ENCODE results near the gene MRPL24.

Gene MRPL24

DNA sequence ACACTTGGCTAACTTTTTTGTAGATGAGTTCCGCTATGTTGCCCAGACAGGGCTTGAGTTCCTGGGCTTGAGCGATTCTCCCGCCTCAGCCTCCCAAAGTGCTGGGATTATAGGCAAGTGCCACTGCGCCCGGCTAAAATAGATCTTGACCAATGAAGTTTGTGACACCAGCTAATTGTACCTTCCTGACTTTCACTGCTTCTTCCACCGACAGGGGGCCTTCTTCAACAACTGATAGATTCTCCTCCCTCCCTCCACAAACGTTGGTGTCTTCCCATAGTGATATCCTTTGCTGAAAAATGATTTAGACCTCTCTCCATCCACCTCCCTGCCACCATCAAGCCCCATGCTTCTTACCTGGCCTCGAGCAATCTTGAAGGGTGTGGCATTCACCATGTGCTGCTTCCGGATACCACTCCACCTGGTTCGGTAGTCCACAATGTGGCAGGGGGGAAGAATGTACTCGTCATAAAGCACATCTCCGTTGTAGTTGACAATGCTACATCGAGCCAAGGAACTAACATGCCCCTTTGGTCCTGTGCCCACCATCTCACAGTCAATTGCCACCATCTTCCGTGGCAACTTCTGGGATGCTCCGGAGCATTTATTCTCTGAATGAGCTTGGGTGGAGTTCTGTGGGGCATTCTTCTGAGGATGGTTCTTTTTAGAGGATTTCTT, 14.2 kb downstream of the MRPL24 start (continued):
- TF ChIP-seq ZBTB21 (tag by site-specific recombination; IDR thresholded peaks at IDR 0.05) (no peak), OSR2 (tag by site-specific recombination; IDR thresholded peaks at IDR 0.05) (no peak), ZSCAN16 (tag by site-specific recombination; IDR thresholded peaks at IDR 0.05) (no peak), ZNF776 (tag by site-specific recombination; IDR thresholded peaks at IDR 0.05; ENCODE audit: borderline replicate concordance) (no peak), SP7 (tag by site-specific recombination; IDR thresholded peaks at IDR 0.05) (peak; percentile 64), ZNF701 (tag by site-specific recombination; IDR thresholded peaks at IDR 0.05) (no peak), ZNF239 (tag by site-specific recombination; IDR thresholded peaks at IDR 0.05) (no peak), ZNF132 (tag by site-specific recombination; IDR thresholded peaks at IDR 0.05; ENCODE audit: borderline replicate concordance) (no peak), YY1 (tag by site-specific recombination; IDR thresholded peaks at IDR 0.05) (no peak), ZBTB48 (tag by site-specific recombination; IDR thresholded peaks at IDR 0.05) (no peak), TCF7L2 (IDR thresholded peaks at IDR 0.05; ENCODE audit: borderline replicate concordance, low read depth, low read length) (no peak), ZBTB1 (tag by site-specific recombination; IDR thresholded peaks at IDR 0.05) (no peak), ZNF626 (tag by site-specific recombination; IDR thresholded peaks at IDR 0.05) (no peak), KLF8 (tag by site-specific recombination; IDR thresholded peaks at IDR 0.05) (peak; percentile 74), ZNF677 (tag by site-specific recombination; IDR thresholded peaks at IDR 0.05) (no peak), ZFP41 (tag by site-specific recombination; IDR thresholded peaks at IDR 0.05; ENCODE audit: borderline replicate concordance) (no peak), ZNF366 (tag by site-specific recombination; conservative IDR thresholded peaks at IDR 0.05) (peak; percentile 98), ZNF777 (tag by site-specific recombination; IDR thresholded peaks at IDR 0.05; ENCODE audit: borderline replicate concordance) (no peak), SCRT1 (tag by site-specific recombination; IDR thresholded peaks at IDR 0.05; ENCODE audit: borderline replicate concordance) (no peak), ZNF112 (tag by site-specific recombination; IDR thresholded peaks at IDR 0.05) (no peak), ZNF133 (tag by site-specific recombination; IDR thresholded peaks at IDR 0.05) (no peak), FEZF1 (tag by site-specific recombination; IDR thresholded peaks at IDR 0.05) (no peak), ZNF473 (tag by site-specific recombination; IDR thresholded peaks at IDR 0.05) (no peak), ZNF530 (tag by site-specific recombination; IDR thresholded peaks at IDR 0.05; ENCODE audit: low read depth) (no peak), ZNF558 (tag by site-specific recombination; IDR thresholded peaks at IDR 0.05) (no peak), ZNF510 (tag by site-specific recombination; IDR thresholded peaks at IDR 0.05; ENCODE audit: insufficient replicate concordance) (no peak), PRDM1 (tag by site-specific recombination; IDR thresholded peaks at IDR 0.05) (peak; percentile 62), ZNF747 (tag by site-specific recombination; IDR thresholded peaks at IDR 0.05) (no peak), WT1 (tag by site-specific recombination; IDR thresholded peaks at IDR 0.05) (no peak), ZNF792 (tag by site-specific recombination; IDR thresholded peaks at IDR 0.05) (no peak), ZNF10 (tag by site-specific recombination; IDR thresholded peaks at IDR 0.05) (no peak), ZNF138 (tag by site-specific recombination; IDR thresholded peaks at IDR 0.05; ENCODE audit: borderline replicate concordance) (no peak), ZNF585B (tag by site-specific recombination; IDR thresholded peaks at IDR 0.05) (no peak)
- TF ChIP-seq, protein P1, sequence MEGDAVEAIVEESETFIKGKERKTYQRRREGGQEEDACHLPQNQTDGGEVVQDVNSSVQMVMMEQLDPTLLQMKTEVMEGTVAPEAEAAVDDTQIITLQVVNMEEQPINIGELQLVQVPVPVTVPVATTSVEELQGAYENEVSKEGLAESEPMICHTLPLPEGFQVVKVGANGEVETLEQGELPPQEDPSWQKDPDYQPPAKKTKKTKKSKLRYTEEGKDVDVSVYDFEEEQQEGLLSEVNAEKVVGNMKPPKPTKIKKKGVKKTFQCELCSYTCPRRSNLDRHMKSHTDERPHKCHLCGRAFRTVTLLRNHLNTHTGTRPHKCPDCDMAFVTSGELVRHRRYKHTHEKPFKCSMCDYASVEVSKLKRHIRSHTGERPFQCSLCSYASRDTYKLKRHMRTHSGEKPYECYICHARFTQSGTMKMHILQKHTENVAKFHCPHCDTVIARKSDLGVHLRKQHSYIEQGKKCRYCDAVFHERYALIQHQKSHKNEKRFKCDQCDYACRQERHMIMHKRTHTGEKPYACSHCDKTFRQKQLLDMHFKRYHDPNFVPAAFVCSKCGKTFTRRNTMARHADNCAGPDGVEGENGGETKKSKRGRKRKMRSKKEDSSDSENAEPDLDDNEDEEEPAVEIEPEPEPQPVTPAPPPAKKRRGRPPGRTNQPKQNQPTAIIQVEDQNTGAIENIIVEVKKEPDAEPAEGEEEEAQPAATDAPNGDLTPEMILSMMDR (tag by site-specific recombination; IDR thresholded peaks at IDR 0.05): peak; percentile 89
- TF ChIP-seq, protein P2, sequence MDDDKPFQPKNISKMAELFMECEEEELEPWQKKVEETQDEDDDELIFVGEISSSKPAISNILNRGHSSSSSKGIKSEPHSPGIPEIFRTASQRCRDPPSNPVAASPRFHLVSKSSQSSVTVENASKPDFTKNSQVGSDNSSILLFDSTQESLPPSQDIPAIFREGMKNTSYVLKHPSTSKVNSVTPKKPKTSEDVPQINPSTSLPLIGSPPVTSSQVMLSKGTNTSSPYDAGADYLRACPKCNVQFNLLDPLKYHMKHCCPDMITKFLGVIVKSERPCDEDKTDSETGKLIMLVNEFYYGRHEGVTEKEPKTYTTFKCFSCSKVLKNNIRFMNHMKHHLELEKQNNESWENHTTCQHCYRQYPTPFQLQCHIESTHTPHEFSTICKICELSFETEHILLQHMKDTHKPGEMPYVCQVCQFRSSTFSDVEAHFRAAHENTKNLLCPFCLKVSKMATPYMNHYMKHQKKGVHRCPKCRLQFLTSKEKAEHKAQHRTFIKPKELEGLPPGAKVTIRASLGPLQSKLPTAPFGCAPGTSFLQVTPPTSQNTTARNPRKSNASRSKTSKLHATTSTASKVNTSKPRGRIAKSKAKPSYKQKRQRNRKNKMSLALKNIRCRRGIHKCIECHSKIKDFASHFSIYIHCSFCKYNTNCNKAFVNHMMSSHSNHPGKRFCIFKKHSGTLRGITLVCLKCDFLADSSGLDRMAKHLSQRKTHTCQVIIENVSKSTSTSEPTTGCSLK (tag by site-specific recombination; IDR thresholded peaks at IDR 0.05): no peak
- TF ChIP-seq, protein P3, sequence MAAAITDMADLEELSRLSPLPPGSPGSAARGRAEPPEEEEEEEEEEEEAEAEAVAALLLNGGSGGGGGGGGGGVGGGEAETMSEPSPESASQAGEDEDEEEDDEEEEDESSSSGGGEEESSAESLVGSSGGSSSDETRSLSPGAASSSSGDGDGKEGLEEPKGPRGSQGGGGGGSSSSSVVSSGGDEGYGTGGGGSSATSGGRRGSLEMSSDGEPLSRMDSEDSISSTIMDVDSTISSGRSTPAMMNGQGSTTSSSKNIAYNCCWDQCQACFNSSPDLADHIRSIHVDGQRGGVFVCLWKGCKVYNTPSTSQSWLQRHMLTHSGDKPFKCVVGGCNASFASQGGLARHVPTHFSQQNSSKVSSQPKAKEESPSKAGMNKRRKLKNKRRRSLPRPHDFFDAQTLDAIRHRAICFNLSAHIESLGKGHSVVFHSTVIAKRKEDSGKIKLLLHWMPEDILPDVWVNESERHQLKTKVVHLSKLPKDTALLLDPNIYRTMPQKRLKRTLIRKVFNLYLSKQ (tag by site-specific recombination; IDR thresholded peaks at IDR 0.05; ENCODE audit: borderline replicate concordance): no peak
- TF ChIP-seq, protein P4, sequence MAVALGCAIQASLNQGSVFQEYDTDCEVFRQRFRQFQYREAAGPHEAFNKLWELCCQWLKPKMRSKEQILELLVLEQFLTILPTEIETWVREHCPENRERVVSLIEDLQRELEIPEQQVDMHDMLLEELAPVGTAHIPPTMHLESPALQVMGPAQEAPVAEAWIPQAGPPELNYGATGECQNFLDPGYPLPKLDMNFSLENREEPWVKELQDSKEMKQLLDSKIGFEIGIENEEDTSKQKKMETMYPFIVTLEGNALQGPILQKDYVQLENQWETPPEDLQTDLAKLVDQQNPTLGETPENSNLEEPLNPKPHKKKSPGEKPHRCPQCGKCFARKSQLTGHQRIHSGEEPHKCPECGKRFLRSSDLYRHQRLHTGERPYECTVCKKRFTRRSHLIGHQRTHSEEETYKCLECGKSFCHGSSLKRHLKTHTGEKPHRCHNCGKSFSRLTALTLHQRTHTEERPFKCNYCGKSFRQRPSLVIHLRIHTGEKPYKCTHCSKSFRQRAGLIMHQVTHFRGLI (tag by site-specific recombination; IDR thresholded peaks at IDR 0.05): no peak

Measured in HEK293 (cell line).